ENCODE results near the gene FAM25A. TPM values are rescaled to one million over a fixed set of nuclear protein-coding genes. Genes with fewer than 3 reads are reported as not detected.
"Not testable (repeated sequence)": the region's sequence is repeated elsewhere in the genome, so short reads cannot be mapped to it uniquely, and the experiment has no call there.

Gene FAM25A
- total RNA-seq, 1 donor, result not detected

GRCh38 chr10:87030912-87031635, 11.0 kb downstream of the FAM25A start:
- no peaks in the 10 kb centered on the region for H3K4me1 ChIP-seq (ENCODE audit: insufficient read depth, low read length)
- no peaks in the 10 kb centered on the region for H3K9me3 ChIP-seq (ENCODE audit: low read depth, low read length)
- H3K27me3 ChIP-seq (ENCODE audit: insufficient read depth, low read length), result no peaks in the 10 kb centered on the region
- H3K4me3 ChIP-seq (ENCODE audit: low read length), result no peak overlapping the region

GRCh38 chr10:87036623-87037022, 16.5 kb downstream of the FAM25A start:
- Histone ChIP-seq H3K4me1 (ENCODE audit: insufficient read depth, low read length) (no peaks in the 10 kb centered on the region), H3K4me3 (ENCODE audit: low read length) (no peak overlapping the region), H3K27me3 (ENCODE audit: insufficient read depth, low read length) (no peaks in the 10 kb centered on the region), H3K9me3 (ENCODE audit: low read depth, low read length) (no peaks in the 10 kb centered on the region)

- no peak overlapping the region for H3K4me3 ChIP-seq (ENCODE audit: low read length)
- no peaks in the 10 kb centered on the region for H3K9me3 ChIP-seq (ENCODE audit: low read depth, low read length)
- H3K4me1 ChIP-seq (ENCODE audit: insufficient read depth, low read length), result no peaks in the 10 kb centered on the region
- H3K27me3 ChIP-seq (ENCODE audit: insufficient read depth, low read length), result no peaks in the 10 kb centered on the region
These were observed 18.2 kb downstream of the FAM25A start for GRCh38 chr10:87038286-87038717.

GRCh38 chr10:87038786-87039185, 18.7 kb downstream of the FAM25A start:
- Histone ChIP-seq H3K4me3 (ENCODE audit: low read length) (no peak overlapping the region), H3K4me1 (ENCODE audit: insufficient read depth, low read length) (no peaks in the 10 kb centered on the region), H3K9me3 (ENCODE audit: low read depth, low read length) (no peaks in the 10 kb centered on the region), H3K27me3 (ENCODE audit: insufficient read depth, low read length) (no peaks in the 10 kb centered on the region)

- not testable (repeated sequence) for H3K27me3 ChIP-seq (ENCODE audit: insufficient read depth, low read length); H3K4me1 ChIP-seq (ENCODE audit: insufficient read depth, low read length); H3K9me3 ChIP-seq (ENCODE audit: low read depth, low read length); H3K4me3 ChIP-seq (ENCODE audit: low read length)
These were observed 23.5 kb downstream of the FAM25A start for GRCh38 chr10:87043579-87043978.

- Histone ChIP-seq H3K27me3 (ENCODE audit: insufficient read depth, low read length) (no peaks in the 10 kb centered on the region), H3K9me3 (ENCODE audit: low read depth, low read length) (no peaks in the 10 kb centered on the region), H3K4me1 (ENCODE audit: insufficient read depth, low read length) (no peaks in the 10 kb centered on the region), H3K4me3 (ENCODE audit: low read length) (no peak overlapping the region)
These were observed 25.4 kb downstream of the FAM25A start for GRCh38 chr10:87045434-87045938.

- Histone ChIP-seq H3K9me3 (ENCODE audit: low read depth, low read length) (no peaks in the 10 kb centered on the region), H3K27me3 (ENCODE audit: insufficient read depth, low read length) (no peaks in the 10 kb centered on the region), H3K4me3 (ENCODE audit: low read length) (no peak overlapping the region), H3K4me1 (ENCODE audit: insufficient read depth, low read length) (peaks cover 12% of the 10 kb centered on the region)
These were observed 33.0 kb downstream of the FAM25A start for GRCh38 chr10:87053111-87053510.

GRCh38 chr10:87053577-87054181, 33.6 kb downstream of the FAM25A start:
- H3K4me3 ChIP-seq (ENCODE audit: low read length), result no peak overlapping the region
- no peaks in the 10 kb centered on the region for H3K27me3 ChIP-seq (ENCODE audit: insufficient read depth, low read length)
- H3K4me1 ChIP-seq (ENCODE audit: insufficient read depth, low read length), result peaks cover 12% of the 10 kb centered on the region
- H3K9me3 ChIP-seq (ENCODE audit: low read depth, low read length), result no peaks in the 10 kb centered on the region

- Histone ChIP-seq H3K4me1 (ENCODE audit: insufficient read depth, low read length) (peaks cover 12% of the 10 kb centered on the region), H3K9me3 (ENCODE audit: low read depth, low read length) (no peaks in the 10 kb centered on the region), H3K27me3 (ENCODE audit: insufficient read depth, low read length) (no peaks in the 10 kb centered on the region), H3K4me3 (ENCODE audit: low read length) (no peak overlapping the region)
These were observed 34.5 kb downstream of the FAM25A start for GRCh38 chr10:87054373-87055295.

- no peak overlapping the region for H3K4me3 ChIP-seq (ENCODE audit: low read length)
- H3K9me3 ChIP-seq (ENCODE audit: low read depth, low read length), result no peaks in the 10 kb centered on the region
- peaks cover 12% of the 10 kb centered on the region for H3K4me1 ChIP-seq (ENCODE audit: insufficient read depth, low read length)
- no peaks in the 10 kb centered on the region for H3K27me3 ChIP-seq (ENCODE audit: insufficient read depth, low read length)
These were observed 38.1 kb downstream of the FAM25A start for GRCh38 chr10:87058171-87058570.

- H3K4me3 ChIP-seq (ENCODE audit: low read length), result no peak overlapping the region
- no peaks in the 10 kb centered on the region for H3K27me3 ChIP-seq (ENCODE audit: insufficient read depth, low read length)
- no peaks in the 10 kb centered on the region for H3K9me3 ChIP-seq (ENCODE audit: low read depth, low read length)
- peaks cover 12% of the 10 kb centered on the region for H3K4me1 ChIP-seq (ENCODE audit: insufficient read depth, low read length)
These were observed 39.3 kb downstream of the FAM25A start for GRCh38 chr10:87059401-87059800.

GRCh38 chr10:87060280-87060928, 40.3 kb downstream of the FAM25A start:
- H3K9me3 ChIP-seq (ENCODE audit: low read depth, low read length), result no peaks in the 10 kb centered on the region
- no peaks in the 10 kb centered on the region for H3K27me3 ChIP-seq (ENCODE audit: insufficient read depth, low read length)
- peaks cover 2% of the 10 kb centered on the region for H3K4me1 ChIP-seq (ENCODE audit: insufficient read depth, low read length)
- H3K4me3 ChIP-seq (ENCODE audit: low read length), result no peak overlapping the region

GRCh38 chr10:87064651-87065050, 44.6 kb downstream of the FAM25A start:
- Histone ChIP-seq H3K4me3 (ENCODE audit: low read length) (no peak overlapping the region), H3K27me3 (ENCODE audit: insufficient read depth, low read length) (no peaks in the 10 kb centered on the region), H3K4me1 (ENCODE audit: insufficient read depth, low read length) (no peaks in the 10 kb centered on the region), H3K9me3 (ENCODE audit: low read depth, low read length) (no peaks in the 10 kb centered on the region)

- Histone ChIP-seq H3K4me1 (ENCODE audit: insufficient read depth, low read length) (no peaks in the 10 kb centered on the region), H3K27me3 (ENCODE audit: insufficient read depth, low read length) (no peaks in the 10 kb centered on the region), H3K9me3 (ENCODE audit: low read depth, low read length) (no peaks in the 10 kb centered on the region), H3K4me3 (ENCODE audit: low read length) (no peak overlapping the region)
These were observed 46.1 kb downstream of the FAM25A start for GRCh38 chr10:87066178-87066577.

- H3K27me3 ChIP-seq (ENCODE audit: insufficient read depth, low read length), result no peaks in the 10 kb centered on the region
- no peaks in the 10 kb centered on the region for H3K4me1 ChIP-seq (ENCODE audit: insufficient read depth, low read length)
- H3K9me3 ChIP-seq (ENCODE audit: low read depth, low read length), result no peaks in the 10 kb centered on the region
- H3K4me3 ChIP-seq (ENCODE audit: low read length), result no peak overlapping the region
These were observed 46.8 kb downstream of the FAM25A start for GRCh38 chr10:87066865-87067264.

All from mononuclear cell (primary cell).